A673 (cell line): Measurements from ENCODE around the gene RAE1. TPM values are rescaled to one million over a fixed set of nuclear protein-coding genes. Genes with fewer than 3 reads are reported as not detected.

Source experiments
- BruUV-seq: library from RNA; stranded (reverse); fragments of 400-500 nt; replicated peaks from 2 replicates; lab custom pipeline; 2021; lab: Mats Ljungman, UMichigan
- CTCF ChIA-PET: fragments of 300-600 bp; sonication (Branson Sonifier 250); formaldehyde crosslinking; loops from one replicate; lab custom pipeline; 2022; ENCODE audit warnings: antibody characterized with exemption; lab: Charles Lee
- POLR2A ChIA-PET: fragments of 300-600 bp; sonication (Branson Sonifier 250); formaldehyde crosslinking; loops from one replicate; lab custom pipeline; 2022; ENCODE audit warnings: antibody characterized with exemption; ENCODE audit not compliant: low non-redundant PET; lab: Charles Lee
- DNase-seq: peaks from one replicate; pipeline ENCODE4 v3.0.0-alpha.2; 2015; ENCODE audit warnings: low spot score
- H3K27ac ChIP-seq: fragments of 200-600 bp; sonication (generic); 2 replicates; pipeline ENCODE4 v1.5.1; 2016; ENCODE audit warnings: mixed run types, low read depth, mild to moderate bottlenecking, mixed read lengths, antibody characterized with exemption, low read length; ENCODE audit not compliant: poor library complexity, severe bottlenecking
- H3K27me3 ChIP-seq: fragments of 200-600 bp; sonication (generic); replicated peaks from 2 replicates; pipeline ENCODE4 v1.6.1; 2017; ENCODE audit warnings: mixed run types, low read depth, mild to moderate bottlenecking, mixed read lengths, antibody characterized with exemption, low read length; ENCODE audit not compliant: insufficient read depth, poor library complexity
- H3K36me3 ChIP-seq: fragments of 200-600 bp; sonication (generic); 2 replicates; pipeline ENCODE4 v1.6.1; 2016; ENCODE audit warnings: mixed run types, mild to moderate bottlenecking, mixed read lengths, antibody characterized with exemption, low read length; ENCODE audit not compliant: insufficient read depth, poor library complexity, severe bottlenecking
- H3K4me1 ChIP-seq: fragments of 200-600 bp; sonication (generic); 2 replicates; pipeline ENCODE4 v1.6.1; 2017; ENCODE audit warnings: mixed run types, mild to moderate bottlenecking, mixed read lengths, antibody characterized with exemption, low read length; ENCODE audit not compliant: insufficient read depth, poor library complexity, severe bottlenecking
- H3K4me3 ChIP-seq: fragments of 200-600 bp; sonication (generic); 2 replicates; pipeline ENCODE4 v1.5.1; 2016; ENCODE audit warnings: low read depth, mixed run types, mild to moderate bottlenecking, mixed read lengths, low read length; ENCODE audit not compliant: poor library complexity, severe bottlenecking
- H3K9me3 ChIP-seq: fragments of 200-600 bp; sonication (generic); 2 replicates; pipeline ENCODE4 v1.6.1; 2016; ENCODE audit warnings: mixed run types, low read depth, mild to moderate bottlenecking, mixed read lengths, antibody characterized with exemption, low read length; ENCODE audit not compliant: poor library complexity, severe bottlenecking
- EZH2 ChIP-seq: fragments of 200-600 bp; sonication (generic); IDR thresholded peaks from 2 replicates; pipeline ENCODE4 v1.6.1; 2017; ENCODE audit warnings: borderline replicate concordance, low read depth, mild to moderate bottlenecking, mixed read lengths, antibody characterized with exemption, low read length; ENCODE audit not compliant: poor library complexity, severe bottlenecking
- intact Hi-C: fragments of 100-400 bp; cut with micrococcal nuclease; formaldehyde crosslinking; loops from one replicate; pipeline ENCODE4 v1.10.0; 2022; ENCODE audit not compliant: unreplicated experiment
- total RNA-seq: library from RNA; stranded (reverse); gene quantifications from 2 replicates; pipeline ENCODE4 v1.2.3, GENCODE V29; 2021
- TF ChIP-seq, protein P1 (sequence below): fragments of 300-800, 200-600 bp; sonication (generic); conservative IDR thresholded peaks from 2 replicates; pipeline ENCODE4 v1.5.1; 2017; ENCODE audit warnings: low read depth, mild to moderate bottlenecking, antibody characterized with exemption, low read length, moderate library complexity, mixed read lengths

RAE1 gene
- total RNA-seq, 1 experiment from 2014 or later: 70.9 TPM

- POLR2A ChIA-PET: no interaction called here
Observed at GRCh38 chr20:57317789-57318371, 33.2 kb upstream of the RAE1 start.

GRCh38 chr20:57319584-57319983 lies 31.5 kb upstream of the RAE1 start:
- intact Hi-C loops: no loop called here

More at GRCh38 chr20:57317789-57318371, 33.2 kb upstream of the RAE1 start:
- Histone ChIP-seq H3K36me3 (no peaks in the 10 kb centered on the region), H3K4me3 (no peak overlapping the region), H3K9me3 (no peaks in the 10 kb centered on the region), H3K27ac (no peak overlapping the region), H3K4me1 (no peaks in the 10 kb centered on the region), H3K27me3 (peaks cover 27% of the 10 kb centered on the region)
- no TSS peak for BruUV-seq
- CTCF ChIA-PET: no interaction called here
- DNase-seq: no peak
- TF ChIP-seq, protein P1, sequence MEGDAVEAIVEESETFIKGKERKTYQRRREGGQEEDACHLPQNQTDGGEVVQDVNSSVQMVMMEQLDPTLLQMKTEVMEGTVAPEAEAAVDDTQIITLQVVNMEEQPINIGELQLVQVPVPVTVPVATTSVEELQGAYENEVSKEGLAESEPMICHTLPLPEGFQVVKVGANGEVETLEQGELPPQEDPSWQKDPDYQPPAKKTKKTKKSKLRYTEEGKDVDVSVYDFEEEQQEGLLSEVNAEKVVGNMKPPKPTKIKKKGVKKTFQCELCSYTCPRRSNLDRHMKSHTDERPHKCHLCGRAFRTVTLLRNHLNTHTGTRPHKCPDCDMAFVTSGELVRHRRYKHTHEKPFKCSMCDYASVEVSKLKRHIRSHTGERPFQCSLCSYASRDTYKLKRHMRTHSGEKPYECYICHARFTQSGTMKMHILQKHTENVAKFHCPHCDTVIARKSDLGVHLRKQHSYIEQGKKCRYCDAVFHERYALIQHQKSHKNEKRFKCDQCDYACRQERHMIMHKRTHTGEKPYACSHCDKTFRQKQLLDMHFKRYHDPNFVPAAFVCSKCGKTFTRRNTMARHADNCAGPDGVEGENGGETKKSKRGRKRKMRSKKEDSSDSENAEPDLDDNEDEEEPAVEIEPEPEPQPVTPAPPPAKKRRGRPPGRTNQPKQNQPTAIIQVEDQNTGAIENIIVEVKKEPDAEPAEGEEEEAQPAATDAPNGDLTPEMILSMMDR: no peak
- no peak for TF ChIP-seq EZH2
- intact Hi-C loops: no loop called here

GRCh38 chr20:57320358-57320757 lies 30.7 kb upstream of the RAE1 start:
- TF ChIP-seq, protein P1: no peak
- no peak for TF ChIP-seq EZH2
- no peaks in the 10 kb centered on the region for H3K36me3 ChIP-seq
- no TSS peak for BruUV-seq
- ChIA-PET POLR2A (no interaction called here), CTCF (no interaction called here)
- no peak for DNase-seq
- H3K27ac ChIP-seq: no peak overlapping the region
- H3K4me3 ChIP-seq: no peak overlapping the region
- intact Hi-C loops: no loop called here
- no peaks in the 10 kb centered on the region for H3K4me1 ChIP-seq
- no peaks in the 10 kb centered on the region for H3K9me3 ChIP-seq
- peaks cover 3% of the 10 kb centered on the region for H3K27me3 ChIP-seq

More at GRCh38 chr20:57319584-57319983, 31.5 kb upstream of the RAE1 start:
- H3K27ac ChIP-seq: no peak overlapping the region
- POLR2A ChIA-PET: no interaction called here
- H3K9me3 ChIP-seq: no peaks in the 10 kb centered on the region
- BruUV-seq: no TSS peak
- CTCF ChIA-PET: no interaction called here
- H3K36me3 ChIP-seq: no peaks in the 10 kb centered on the region
- H3K4me1 ChIP-seq: no peaks in the 10 kb centered on the region
- DNase-seq: no peak
- H3K27me3 ChIP-seq: peaks cover 10% of the 10 kb centered on the region
- TF ChIP-seq EZH2: no peak
- no peak overlapping the region for H3K4me3 ChIP-seq

GRCh38 chr20:57321142-57321541 lies 29.9 kb upstream of the RAE1 start:
- no peak for DNase-seq
- intact Hi-C loops: no loop called here
- ChIA-PET CTCF (no interaction called here), POLR2A (no interaction called here)
- no peak overlapping the region for H3K27ac ChIP-seq
- H3K27me3 ChIP-seq: peaks cover 3% of the 10 kb centered on the region
- H3K9me3 ChIP-seq: no peaks in the 10 kb centered on the region
- H3K4me3 ChIP-seq: no peak overlapping the region
- TF ChIP-seq, protein P1: no peak
- no peak for TF ChIP-seq EZH2
- BruUV-seq: no TSS peak
- H3K4me1 ChIP-seq: no peaks in the 10 kb centered on the region
- H3K36me3 ChIP-seq: no peaks in the 10 kb centered on the region
